Upper lobe of left lung (tissue), 6 donors: ENCODE measurements around the gene EXOC4. TPM values are rescaled to one million over a fixed set of nuclear protein-coding genes. Genes with fewer than 3 reads are reported as not detected.

ENCODE experiments used
- ATAC-seq, 2 donors: fragments of 200-7000 bp; cut with Tn5 transposase; one replicate each; pipeline ENCODE4 v1.9.1; 2022; ENCODE audit warnings: mild to moderate bottlenecking in 2 of 2, moderate library complexity in 2 of 2; ENCODE audit not compliant: low FRiP score in 2 of 2
- DNase-seq, 2 donors: peaks; one replicate each; pipeline ENCODE4 v3.0.0-alpha.2; 2019 to 2020
- H3K27ac ChIP-seq, 4 donors: fragments of 200-600 bp; sonication (generic); one replicate each; pipeline ENCODE4 v1.5.1; 2016 to 2019
- H3K27me3 ChIP-seq, 4 donors: fragments of 200-600 bp; sonication (generic); one replicate each; pipeline ENCODE4 v1.5.1; 2017 to 2019
- H3K36me3 ChIP-seq, 4 donors: fragments of 200-600 bp; sonication (generic); one replicate each; pipeline ENCODE4 v1.5.1; 2016 to 2019
- H3K4me1 ChIP-seq, 4 donors: fragments of 200-600 bp; sonication (generic); one replicate each; pipeline ENCODE4 v1.5.1; 2018 to 2019
- H3K4me3 ChIP-seq, 4 donors: fragments of 200-600 bp; sonication (generic); one replicate each; pipeline ENCODE4 v1.5.1; 2017 to 2019; ENCODE audit warnings: mild to moderate bottlenecking in 2 of 4, moderate library complexity in 1 of 4
- H3K9me3 ChIP-seq, 4 donors: fragments of 200-600 bp; sonication (generic); one replicate each; pipeline ENCODE4 v1.5.1; 2018 to 2019
- CTCF ChIP-seq, 6 experiments: fragments of 450-650 bp in 4 of 6; fragments of 200-600 bp in 2 of 6; sonication (generic) in 2 of 6; IDR thresholded peaks; one replicate each; pipeline ENCODE4 v1.5.1; 2016 to 2019; ENCODE audit warnings: antibody characterized with exemption in 6 of 6
- EP300 ChIP-seq, 4 donors: sonication (generic); formaldehyde crosslinking; IDR thresholded peaks; one replicate each; pipeline ENCODE4 v1.5.1; 2017; ENCODE audit warnings: antibody characterized with exemption in 4 of 4, control low read depth in 2 of 4
- POLR2A ChIP-seq, 4 donors: fragments of 450-650 bp; IDR thresholded peaks; one replicate each; pipeline ENCODE4 v1.5.1; 2016 to 2017; ENCODE audit warnings: antibody characterized with exemption in 4 of 4, mild to moderate bottlenecking in 2 of 4
- POLR2AphosphoS5 ChIP-seq, 2 donors: sonication (generic); formaldehyde crosslinking; IDR thresholded peaks; one replicate each; pipeline ENCODE4 v1.5.1; 2017; ENCODE audit warnings: antibody characterized with exemption in 2 of 2
- WGBS, 2 donors: methylation state at CpG; one replicate each; pipeline ENCODE4 v1.1.5; 2017 to 2018; 5-methylcytosine and 5-hydroxymethylcytosine counted together
- total RNA-seq, 6 donors: library from RNA; depleted of rRNA in 4 of 6; stranded (reverse); fragments of >200 nt in 4 of 6; gene quantifications; one replicate each; pipeline versions ENCODE4 v1.1.0 to v1.2.1, GENCODE V29; 2016 to 2021
- donor health status: DM: no; HTN: no; CAD: no; lungs with moderate emphysema.
- donor health status: DM: no; HTN: yes; CAD: no; lungs with severe emphysema.

EXOC4 gene
- total RNA-seq, 6 donors from 2014 or later, result 56.3 to 325 (median 99.4) TPM

- TF ChIP-seq POLR2A (IDR thresholded peaks at IDR 0.05) (no peak), CTCF (IDR thresholded peaks at IDR 0.05) (no peak), POLR2AphosphoS5 (IDR thresholded peaks at IDR 0.05) (no peak), EP300 (IDR thresholded peaks at IDR 0.05) (no peak)
These were observed 189.9 kb downstream of the EXOC4 start for GRCh38 chr7:133442818-133443217.

GRCh38 chr7:133445617-133446016 lies 192.7 kb downstream of the EXOC4 start:
- Histone ChIP-seq H3K27me3 (no peaks in the 10 kb centered on the region), H3K27ac (no peak overlapping the region), H3K36me3 (no peaks in the 10 kb centered on the region), H3K4me3 (no peak overlapping the region), H3K4me1 (no peaks in the 10 kb centered on the region), H3K9me3 (no peaks in the 10 kb centered on the region)
- DNase-seq (no peak), ATAC-seq (no peak)
- no peak for TF ChIP-seq POLR2AphosphoS5 (IDR thresholded peaks at IDR 0.05)
- no peak for TF ChIP-seq EP300 (IDR thresholded peaks at IDR 0.05)
- TF ChIP-seq POLR2A (IDR thresholded peaks at IDR 0.05), result no peak
- TF ChIP-seq CTCF (IDR thresholded peaks at IDR 0.05), result no peak
- 92 to 98% methylated on average over 6 of the region's 6 CpGs for WGBS, 2 donors

More at GRCh38 chr7:133442818-133443217, 189.9 kb downstream of the EXOC4 start:
- H3K27me3 ChIP-seq, result no peaks in the 10 kb centered on the region
- no peaks in the 10 kb centered on the region for H3K4me1 ChIP-seq
- H3K36me3 ChIP-seq, result no peaks in the 10 kb centered on the region
- no peak overlapping the region for H3K27ac ChIP-seq
- no peak overlapping the region for H3K4me3 ChIP-seq
- ATAC-seq (no peak), DNase-seq (no peak)
- WGBS, 2 donors, result 97 to 98% methylated on average over 3 of the region's 3 CpGs
- no peaks in the 10 kb centered on the region for H3K9me3 ChIP-seq

GRCh38 chr7:133448012-133448411 lies 195.1 kb downstream of the EXOC4 start:
- Histone ChIP-seq H3K36me3 (no peaks in the 10 kb centered on the region), H3K4me3 (no peak overlapping the region), H3K4me1 (no peaks in the 10 kb centered on the region), H3K9me3 (no peaks in the 10 kb centered on the region), H3K27me3 (no peaks in the 10 kb centered on the region), H3K27ac (no peak overlapping the region)
- TF ChIP-seq POLR2AphosphoS5 (IDR thresholded peaks at IDR 0.05) (no peak), CTCF (IDR thresholded peaks at IDR 0.05) (no peak), EP300 (IDR thresholded peaks at IDR 0.05) (no peak), POLR2A (IDR thresholded peaks at IDR 0.05) (no peak)
- ATAC-seq, result no peak
- WGBS, 2 donors, result 97 to 100% methylated on average over 1 of the region's 1 CpG
- DNase-seq, result no peak

GRCh38 chr7:133452577-133452976 lies 199.7 kb downstream of the EXOC4 start:
- Histone ChIP-seq H3K4me3 (no peak overlapping the region), H3K27ac (no peak overlapping the region), H3K27me3 (no peaks in the 10 kb centered on the region), H3K36me3 (no peaks in the 10 kb centered on the region), H3K9me3 (no peaks in the 10 kb centered on the region), H3K4me1 (no peaks in the 10 kb centered on the region)
- WGBS, 2 donors, result 92 to 96% methylated on average over 2 of the region's 2 CpGs
- TF ChIP-seq POLR2A (IDR thresholded peaks at IDR 0.05) (no peak), POLR2AphosphoS5 (IDR thresholded peaks at IDR 0.05) (no peak), CTCF (IDR thresholded peaks at IDR 0.05) (no peak), EP300 (IDR thresholded peaks at IDR 0.05) (no peak)
- ATAC-seq, result no peak
- DNase-seq, result no peak

GRCh38 chr7:133458688-133459087 lies 205.8 kb downstream of the EXOC4 start:
- Histone ChIP-seq H3K27ac (no peak overlapping the region), H3K27me3 (no peaks in the 10 kb centered on the region), H3K4me3 (no peak overlapping the region), H3K36me3 (no peaks in the 10 kb centered on the region), H3K9me3 (no peaks in the 10 kb centered on the region), H3K4me1 (no peaks in the 10 kb centered on the region)
- DNase-seq, result no peak
- no peak for ATAC-seq
- TF ChIP-seq POLR2A (IDR thresholded peaks at IDR 0.05), result no peak
- no peak for TF ChIP-seq CTCF (IDR thresholded peaks at IDR 0.05)
- WGBS, 2 donors, result 87 to 94% methylated on average over 2 of the region's 2 CpGs
